Tongue (tissue), 2 donors: ENCODE results near the gene CA10. TPM values are rescaled to one million over a fixed set of nuclear protein-coding genes. Genes with fewer than 3 reads are reported as not detected.

Experiments used
- DNase-seq: peaks from one replicate; pipeline ENCODE4 v3.0.0-alpha.2; 2015
- total RNA-seq: library from RNA; depleted of rRNA; stranded (reverse); fragments of >200 nt; gene quantifications from one replicate; pipeline ENCODE4 v1.2.3, GENCODE V29; 2014

CA10 gene
- total RNA-seq, 1 donor from 2014 or later, result 1.2 TPM

DNA sequence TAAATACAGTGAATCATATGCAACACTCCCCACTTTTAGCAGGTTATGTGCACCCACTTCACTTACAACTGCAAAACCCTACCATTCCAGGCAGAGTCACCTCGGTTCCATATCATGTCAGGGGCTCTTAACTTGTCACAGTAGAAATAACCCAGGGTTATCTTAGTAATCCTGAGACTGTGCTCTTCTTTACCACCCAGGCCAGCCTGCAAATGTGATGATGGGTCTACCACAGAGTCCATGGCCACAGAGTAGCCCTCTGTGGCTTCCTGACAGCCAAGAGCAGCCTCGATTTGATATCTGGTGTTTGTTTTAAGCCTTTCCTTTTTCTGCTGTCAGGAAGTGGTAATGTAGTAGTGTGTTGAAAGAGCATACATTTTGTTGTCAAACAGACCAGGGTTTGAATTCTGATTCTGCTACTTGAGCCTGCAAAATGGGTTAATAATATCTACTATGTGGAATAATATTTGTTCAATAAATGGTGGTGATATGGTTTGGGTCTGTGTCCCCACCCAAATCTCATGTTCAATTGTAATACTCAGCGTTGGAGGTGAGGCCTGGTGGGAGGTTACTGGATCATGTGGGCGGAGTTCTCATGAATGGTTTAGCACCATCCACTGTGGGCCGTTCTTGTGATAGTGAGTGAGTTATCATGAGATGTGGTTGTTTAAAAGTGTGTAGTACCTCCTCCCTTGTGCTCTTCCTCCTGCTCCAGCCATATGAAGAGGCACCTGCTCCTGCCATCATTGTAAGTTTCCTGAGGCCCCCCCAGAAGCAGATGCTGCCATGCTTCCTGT, 481.6 kb downstream of the CA10 start:
- DNase-seq, result no peak

GRCh38 chr17:51674579-51675255, 483.8 kb downstream of the CA10 start:
- DNase-seq, result no peak

DNA sequence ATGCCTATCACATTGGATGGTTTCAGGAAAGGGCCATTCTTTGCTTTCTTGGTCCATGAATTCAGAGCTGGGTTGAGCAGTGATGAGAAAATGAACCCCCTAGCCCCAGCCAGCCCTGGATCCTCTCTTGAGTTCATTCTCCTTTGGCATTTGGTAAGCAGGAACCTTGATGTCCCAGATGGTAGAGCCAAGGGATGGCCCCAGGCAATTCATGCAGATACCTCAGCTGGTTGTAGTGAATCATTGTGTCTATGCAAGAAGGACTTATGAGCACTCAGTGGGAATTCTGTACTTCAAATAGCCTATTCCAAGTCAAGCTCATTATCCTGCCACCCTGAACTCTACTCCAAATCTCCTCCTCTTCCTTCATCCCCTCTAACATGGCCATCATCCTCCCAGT, 485.4 kb downstream of the CA10 start:
- DNase-seq, result no peak

- DNase-seq, result no peak
These were observed 486.4 kb downstream of the CA10 start for GRCh38 chr17:51672065-51672464.

DNA sequence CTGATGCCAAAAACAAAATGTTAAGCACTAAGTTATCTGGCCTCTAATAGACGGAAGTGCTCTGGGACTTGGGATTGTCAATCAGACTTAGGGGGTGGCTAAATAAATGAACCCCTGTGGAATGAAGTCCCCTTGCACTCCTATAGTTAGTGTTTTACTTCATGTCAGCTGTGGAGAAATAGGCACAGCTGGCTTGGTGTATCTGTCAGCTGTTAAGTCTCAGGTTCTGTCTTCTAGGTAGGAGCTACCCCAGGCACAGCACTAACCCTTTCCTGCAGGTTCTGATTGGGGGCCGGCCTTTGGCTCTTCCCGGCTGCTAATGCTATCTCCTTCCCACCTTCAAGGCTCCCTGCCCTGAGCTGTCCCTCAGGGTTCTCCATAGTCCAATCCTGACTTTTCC, 487.6 kb downstream of the CA10 start:
- no peak for DNase-seq

DNA sequence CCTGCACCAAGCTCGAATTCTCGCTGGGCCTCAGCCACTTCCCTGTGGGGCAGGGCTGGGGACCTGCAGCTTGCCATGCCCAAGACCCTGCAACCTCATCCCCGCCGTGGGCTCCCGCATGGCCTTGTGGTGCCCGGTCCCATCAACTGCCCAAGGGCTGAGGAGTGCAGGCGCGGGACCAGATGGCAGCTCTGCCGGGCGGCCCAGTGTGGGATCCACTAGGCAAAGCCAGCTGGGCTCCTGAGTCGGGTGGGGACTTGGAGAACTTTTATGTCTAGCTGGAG, 489.6 kb downstream of the CA10 start:
- no peak for DNase-seq

- no peak for DNase-seq
These were observed 490.2 kb downstream of the CA10 start for GRCh38 chr17:51668155-51668962.

DNA sequence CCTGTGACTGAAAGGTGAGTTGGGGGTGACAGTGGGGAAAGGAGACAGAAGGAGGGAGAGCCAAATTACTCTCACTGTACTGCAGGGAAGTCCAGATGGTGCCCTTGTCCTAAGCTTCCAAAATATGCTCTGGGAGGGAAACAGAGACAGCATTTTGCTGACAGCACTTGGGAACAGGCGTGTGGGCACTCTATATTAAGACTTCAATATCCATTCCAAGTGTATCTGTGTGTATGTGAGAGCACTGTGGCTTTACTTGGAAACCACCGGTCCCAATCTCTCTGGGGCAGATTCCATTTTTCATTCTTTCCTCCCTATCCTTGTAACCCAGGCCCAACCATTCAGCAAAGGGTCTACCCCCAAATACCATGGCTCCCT, 490.8 kb downstream of the CA10 start:
- DNase-seq, result no peak

DNA sequence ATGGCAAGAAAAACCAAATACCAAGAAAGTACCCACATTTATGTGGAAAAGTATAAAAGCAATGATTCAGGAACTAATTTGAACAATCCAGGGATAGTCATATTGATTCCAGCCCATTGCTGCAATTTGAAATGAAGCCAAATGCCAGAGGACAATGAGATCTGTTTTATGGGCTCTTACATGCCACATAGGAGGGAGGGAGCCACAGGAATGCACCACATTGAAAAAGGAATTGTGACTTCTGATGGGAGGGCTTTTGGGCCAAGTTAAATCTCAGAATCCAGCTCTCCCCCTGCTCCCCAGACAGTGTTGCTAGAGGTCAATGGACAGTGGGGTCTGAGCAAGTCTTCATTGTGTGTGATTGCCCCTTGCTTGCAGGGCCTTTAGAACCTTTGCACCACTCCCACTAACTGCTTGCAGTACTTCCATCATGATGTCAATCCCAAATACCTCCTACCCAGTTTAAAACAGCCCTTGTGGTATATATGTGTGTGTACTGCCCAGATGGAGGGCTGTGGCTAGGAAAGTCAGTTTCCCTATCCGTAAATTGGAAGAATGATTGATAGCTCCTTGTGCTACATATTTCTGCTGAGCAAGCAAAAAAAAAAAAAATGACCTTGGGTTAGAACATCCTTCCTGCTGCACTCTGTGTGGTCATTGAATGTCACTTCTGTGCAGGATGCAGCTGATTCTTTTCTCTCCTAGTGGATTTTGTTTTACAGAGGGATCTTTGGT, 491.4 kb downstream of the CA10 start:
- DNase-seq, result no peak

- peak; percentile 48 for DNase-seq
These were observed 496.1 kb downstream of the CA10 start for GRCh38 chr17:51662204-51663056.

- DNase-seq, result no peak
These were observed 497.1 kb downstream of the CA10 start for GRCh38 chr17:51661403-51661802.

- DNase-seq, result no peak
These were observed 498.2 kb downstream of the CA10 start for GRCh38 chr17:51660266-51660665.

- no peak for DNase-seq
These were observed 501.3 kb downstream of the CA10 start for GRCh38 chr17:51657224-51657623.

DNA sequence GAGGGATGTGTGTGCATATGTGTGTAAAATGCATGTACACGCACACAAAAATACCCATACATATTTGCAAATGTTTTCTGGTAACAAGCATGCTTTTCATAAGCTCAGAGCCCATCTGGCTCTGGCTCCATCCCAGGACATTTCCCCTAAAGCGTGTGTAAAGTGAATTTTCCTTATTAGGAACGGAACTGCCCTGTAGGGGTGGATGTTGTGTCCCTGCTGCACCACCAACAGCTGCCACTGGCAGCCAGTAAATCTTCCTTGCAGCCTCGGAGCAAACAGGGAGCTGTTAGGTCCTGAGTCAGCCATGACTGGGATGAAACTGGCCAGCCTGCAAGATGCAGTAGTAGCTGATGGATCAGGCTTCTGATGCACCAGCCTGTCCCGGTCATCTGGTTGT, 504.6 kb downstream of the CA10 start:
- DNase-seq, result peak; percentile 87

DNA sequence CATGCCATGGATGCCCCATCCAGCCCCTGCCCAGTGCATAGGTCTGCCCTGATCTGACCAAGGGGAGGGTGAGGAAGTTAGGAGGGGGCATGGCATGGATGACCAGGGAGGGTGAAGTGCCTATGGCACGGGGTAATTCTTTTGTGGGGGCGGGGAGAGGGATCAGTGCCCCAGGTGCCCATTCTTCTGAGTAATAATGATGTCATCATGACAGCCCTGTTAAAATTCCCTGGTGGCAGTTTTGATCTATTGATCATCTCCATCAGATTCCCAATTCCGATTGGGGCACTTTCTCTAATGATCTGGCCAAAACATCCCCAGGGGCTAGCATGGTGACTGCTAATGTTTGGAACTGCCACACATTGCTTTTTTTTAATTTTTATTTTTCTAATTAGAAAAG, 506.0 kb downstream of the CA10 start:
- no peak for DNase-seq

DNA sequence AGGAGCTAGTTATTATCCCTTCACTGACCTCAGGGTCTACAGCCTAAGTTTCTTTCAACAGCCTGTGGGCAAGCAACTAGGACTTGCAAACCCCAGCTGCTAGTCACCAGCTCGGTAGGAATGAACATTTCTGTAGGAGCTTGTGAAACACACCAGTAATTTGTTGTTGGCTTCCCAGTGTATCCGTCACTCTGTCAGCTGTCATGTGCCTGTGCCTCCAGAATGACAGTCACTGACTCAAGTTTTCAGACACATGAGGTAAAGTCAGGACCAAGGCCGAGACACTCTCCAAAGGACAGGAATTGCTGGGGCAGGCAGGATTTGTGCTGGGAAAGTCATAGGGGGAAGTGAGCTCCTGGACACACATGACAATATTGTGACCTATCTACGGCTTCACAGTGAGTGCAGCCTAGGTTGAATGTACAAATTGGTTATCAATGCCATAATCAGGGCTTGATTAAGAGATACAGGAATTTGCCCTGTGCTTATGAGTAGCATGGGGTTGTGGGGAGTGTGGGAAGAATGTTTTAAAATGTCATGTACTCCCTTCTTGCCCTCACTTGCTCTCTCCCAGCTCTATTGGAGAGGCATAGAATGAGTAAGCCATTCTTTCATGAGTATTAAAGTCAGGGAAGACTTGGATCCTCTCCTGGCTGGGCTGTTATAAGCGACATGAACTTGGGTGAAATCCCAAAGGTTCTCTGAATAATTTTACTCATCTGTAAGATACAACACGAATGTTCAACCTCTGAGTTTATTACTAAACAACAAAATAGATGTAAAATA, 506.8 kb downstream of the CA10 start:
- no peak for DNase-seq

- DNase-seq, result no peak
These were observed 507.7 kb downstream of the CA10 start for GRCh38 chr17:51650772-51651171.

DNA sequence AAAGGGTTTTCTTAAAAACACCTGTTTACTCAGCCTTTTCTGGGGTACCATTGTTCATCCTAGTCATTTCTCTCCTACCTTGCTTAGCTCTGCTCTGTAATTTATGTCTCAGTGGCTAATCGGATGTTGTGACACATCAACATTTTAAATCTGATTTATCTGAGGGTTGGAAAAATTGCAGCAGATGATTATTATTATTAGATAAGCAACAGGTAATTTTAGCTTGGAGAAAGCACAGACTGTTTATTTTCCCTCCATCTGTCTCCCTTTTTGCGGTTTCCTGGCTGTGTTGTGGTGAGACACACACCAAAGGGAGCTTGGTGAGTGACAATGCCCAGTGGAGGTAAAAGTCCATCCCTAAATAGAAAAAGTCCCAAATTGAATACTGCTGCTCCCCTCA, 508.3 kb downstream of the CA10 start:
- no peak for DNase-seq

GRCh38 chr17:51647826-51648225, 510.7 kb downstream of the CA10 start:
- DNase-seq, result peak; percentile 22

DNA sequence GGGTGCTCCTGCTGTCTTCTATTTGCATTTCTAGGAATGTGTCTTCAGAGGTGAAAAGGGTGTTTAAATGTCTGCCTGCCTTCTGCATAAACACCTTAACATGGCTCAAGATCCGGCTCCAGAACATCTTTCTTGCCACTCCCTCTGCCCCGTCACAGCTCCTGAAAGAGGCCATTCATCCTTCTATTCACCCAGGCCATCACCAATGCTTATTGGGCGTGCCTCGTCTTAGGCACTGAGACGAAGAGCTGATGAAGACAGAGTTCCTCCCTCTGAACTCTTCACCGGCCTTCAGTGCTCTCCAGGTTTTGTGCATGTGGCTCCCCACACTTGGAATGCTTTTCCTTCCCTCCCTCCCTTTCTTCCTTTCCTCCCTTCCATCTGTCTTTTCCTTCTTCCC, 511.4 kb downstream of the CA10 start:
- no peak for DNase-seq

GRCh38 chr17:51646539-51646938, 512.0 kb downstream of the CA10 start:
- DNase-seq, result no peak
